HG03354 (cell line): ENCODE data around the gene PRKAR2A.
A peak's percentile ranks its signal among the peaks of the same experiment; 100 is the strongest.
"Not testable (repeated sequence)": the region's sequence is repeated elsewhere in the genome, so short reads cannot be mapped to it uniquely, and the experiment has no call there.

Source experiments
- ATAC-seq: cut with Tn5 transposase; IDR thresholded peaks from one replicate; pipeline ENCODE4 v1.9.1; 2021; ENCODE audit warnings: mild to moderate bottlenecking; ENCODE audit not compliant: unreplicated experiment, poor library complexity, severe bottlenecking

PRKAR2A gene

DNA sequence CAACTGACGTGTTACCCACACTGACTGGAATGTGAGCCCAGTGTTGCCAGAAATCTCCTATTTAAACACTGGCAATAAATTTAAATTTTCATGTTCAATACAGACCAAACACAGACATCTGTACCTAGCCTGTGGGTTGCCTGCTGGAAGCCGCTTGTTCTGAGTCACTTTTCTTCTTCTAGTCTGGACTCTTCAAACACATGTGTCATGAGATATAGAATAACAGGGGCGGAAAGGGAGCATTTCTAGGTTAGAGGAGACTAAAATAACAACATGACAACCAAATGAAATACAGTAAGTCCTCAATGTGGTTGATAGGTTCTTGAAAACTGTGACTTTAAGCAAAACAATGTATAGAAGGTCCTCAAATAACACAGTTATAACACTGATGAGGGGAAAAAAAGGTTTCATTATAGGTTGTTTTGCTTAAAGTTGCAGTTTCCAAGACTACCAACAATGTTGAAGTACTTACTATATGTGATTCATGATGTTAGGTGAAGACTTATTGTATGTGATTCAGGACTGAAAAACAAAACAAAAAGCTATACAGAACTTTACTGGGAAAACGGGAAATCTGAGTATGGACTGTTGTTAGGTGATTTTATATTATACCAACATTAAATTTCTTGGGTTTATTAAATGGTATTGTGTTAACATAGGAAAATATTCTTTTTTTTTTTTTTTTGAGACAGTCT lies 63.1 kb downstream of the PRKAR2A start:
- no peak for ATAC-seq

DNA sequence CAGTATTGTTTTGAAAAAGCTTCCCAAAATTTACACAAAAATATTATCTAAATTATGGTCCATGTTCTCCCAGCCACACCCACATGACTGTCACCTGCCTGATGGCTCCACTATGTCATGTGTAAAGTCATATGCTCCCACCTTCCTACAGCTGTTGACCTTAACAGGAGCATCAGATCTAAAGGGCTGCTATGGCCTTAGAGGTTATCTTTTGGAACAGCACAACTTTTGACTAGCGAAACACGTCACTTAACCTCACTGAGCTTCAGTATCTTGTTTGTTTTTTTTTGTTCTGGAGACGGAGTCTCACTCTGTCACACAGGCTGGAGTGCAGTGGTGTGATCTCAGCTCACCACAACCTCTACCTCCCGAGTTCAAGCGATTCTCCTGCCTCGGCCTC lies 64.4 kb downstream of the PRKAR2A start:
- ATAC-seq, result no peak

DNA sequence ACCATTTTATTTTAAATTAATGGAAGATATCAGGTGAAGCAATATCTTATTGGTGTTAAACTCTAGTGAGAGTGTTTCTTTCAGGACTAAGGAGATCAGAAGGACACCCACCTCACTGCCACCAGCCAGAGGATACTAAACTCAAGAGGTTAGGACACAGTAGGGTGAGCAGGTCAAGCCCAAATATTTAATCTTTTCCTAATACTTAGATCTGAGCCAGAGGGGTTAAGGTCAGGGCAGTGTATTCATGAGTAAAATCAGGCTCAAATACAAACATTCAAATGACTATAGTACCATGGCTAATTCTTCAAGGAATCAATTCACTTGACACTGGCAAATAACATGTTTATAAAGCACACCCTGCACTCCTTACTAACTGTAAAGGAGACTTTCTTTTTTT lies 65.6 kb downstream of the PRKAR2A start:
- ATAC-seq, result no peak

DNA sequence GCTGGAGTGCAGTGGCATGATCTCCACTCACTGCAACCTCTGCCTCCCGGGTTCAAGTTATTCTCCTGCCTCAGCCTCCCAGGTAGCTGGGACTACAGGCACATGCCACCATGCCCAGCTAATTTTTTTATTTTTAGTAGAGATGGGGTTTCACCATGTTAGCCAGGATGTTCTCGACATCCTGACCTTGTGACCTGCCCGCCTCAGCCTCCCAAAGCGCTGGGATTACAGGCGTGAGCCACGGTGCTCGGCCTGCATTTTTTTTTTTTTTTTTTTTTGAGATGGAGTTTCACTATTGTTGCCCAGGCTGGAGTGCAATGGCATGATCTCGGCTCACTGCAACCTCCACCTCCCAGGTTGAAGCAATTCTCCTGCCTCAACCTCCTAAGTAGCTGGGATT lies 69.1 kb downstream of the PRKAR2A start:
- not testable (repeated sequence) for ATAC-seq

DNA sequence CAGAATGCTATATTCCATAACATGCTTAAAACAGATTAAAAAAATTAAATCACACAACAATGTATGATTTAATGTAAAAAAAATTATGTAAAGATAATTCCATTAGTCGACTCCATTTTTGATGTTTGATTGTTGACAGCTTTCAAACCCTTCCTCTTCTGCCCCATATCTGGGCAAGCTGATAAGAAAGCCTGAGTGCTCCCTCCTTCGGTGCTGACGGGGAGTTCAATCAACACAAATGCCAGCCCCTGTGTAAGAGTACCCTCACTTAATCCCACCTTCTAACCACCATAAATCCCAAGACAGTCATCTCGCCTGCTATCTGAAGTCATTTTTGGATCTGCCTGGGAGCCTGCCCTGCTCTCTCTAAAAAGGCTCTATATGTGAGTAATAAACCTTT lies 70.8 kb downstream of the PRKAR2A start:
- ATAC-seq, result no peak

DNA sequence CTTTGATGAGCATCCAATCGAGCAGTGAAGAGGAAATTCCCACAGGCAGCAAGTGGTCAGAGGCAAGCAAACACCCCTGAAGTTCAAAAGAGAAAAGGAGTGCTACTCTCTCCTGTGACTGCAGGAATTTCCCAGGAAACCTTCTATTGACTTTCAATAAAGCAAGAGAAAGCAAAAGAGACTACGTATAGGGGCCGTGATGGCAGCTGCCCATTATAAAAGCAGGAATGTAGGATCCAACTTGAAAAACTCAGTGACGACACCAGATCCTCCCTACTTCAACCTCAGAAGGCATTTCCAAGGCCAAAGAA lies 77.5 kb downstream of the PRKAR2A start:
- ATAC-seq, result no peak

DNA sequence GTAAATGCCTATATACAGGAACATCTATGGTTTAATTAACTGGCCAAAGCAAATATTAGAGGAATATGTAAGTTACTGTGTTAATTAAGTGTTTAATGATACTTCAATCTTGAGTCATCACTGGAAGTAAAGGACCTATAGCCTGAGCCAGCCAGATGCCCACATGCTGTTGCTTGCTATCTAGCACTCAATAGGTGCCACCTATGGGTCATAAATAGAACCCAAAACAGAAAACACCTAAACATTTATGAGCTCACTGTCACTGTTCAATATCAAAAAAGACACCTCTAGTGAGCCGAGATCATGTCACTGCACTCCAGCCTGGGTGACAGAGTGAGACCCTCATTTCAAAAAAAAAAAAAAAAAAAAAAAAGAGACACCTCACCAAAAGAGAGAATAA lies 82.3 kb downstream of the PRKAR2A start:
- ATAC-seq, result no peak

DNA sequence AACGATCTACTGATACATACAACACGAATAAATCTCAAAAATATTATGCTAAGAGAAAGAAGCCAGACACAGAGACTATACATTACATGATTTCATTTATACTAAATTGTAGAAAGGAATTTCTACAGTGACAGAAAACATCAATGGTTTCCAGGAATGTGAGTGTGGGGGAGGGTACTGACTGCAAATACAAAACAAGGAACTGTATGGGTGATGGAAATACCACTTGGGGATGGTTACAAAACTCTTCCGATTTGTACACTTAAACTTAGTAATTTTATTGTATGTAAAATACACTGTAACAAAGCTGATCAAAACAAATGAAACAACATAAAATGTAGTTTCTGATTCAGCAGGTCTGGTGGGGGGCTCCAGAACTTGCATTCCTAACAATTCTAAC lies 84.9 kb downstream of the PRKAR2A start:
- ATAC-seq, result no peak

DNA sequence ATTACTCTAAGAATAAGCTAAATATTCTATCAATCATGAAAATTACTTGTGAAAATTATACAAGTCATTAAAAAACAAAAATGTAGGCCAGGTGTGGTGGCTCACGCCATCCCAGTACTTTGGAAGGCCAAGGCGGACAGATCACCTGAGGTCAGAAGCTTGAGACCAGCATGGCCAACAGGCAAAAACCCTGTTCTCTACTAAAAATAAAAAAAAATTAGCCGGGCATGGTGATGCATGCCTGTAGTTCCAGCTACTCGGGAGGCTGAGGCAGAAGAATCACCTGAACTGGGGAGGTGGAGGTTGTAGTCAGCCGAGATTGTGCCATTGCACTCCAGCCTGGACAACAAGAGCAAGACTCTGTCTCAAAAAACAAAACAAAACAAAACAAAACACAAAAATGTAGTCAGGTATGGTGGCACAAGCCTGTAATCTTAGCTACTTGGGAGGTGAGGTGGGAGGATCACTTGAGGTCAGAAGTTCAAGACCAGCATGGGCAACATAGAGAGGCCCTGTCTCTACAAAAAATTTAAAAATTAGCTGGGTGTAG lies 87.6 kb downstream of the PRKAR2A start:
- ATAC-seq, result not testable (repeated sequence)

DNA sequence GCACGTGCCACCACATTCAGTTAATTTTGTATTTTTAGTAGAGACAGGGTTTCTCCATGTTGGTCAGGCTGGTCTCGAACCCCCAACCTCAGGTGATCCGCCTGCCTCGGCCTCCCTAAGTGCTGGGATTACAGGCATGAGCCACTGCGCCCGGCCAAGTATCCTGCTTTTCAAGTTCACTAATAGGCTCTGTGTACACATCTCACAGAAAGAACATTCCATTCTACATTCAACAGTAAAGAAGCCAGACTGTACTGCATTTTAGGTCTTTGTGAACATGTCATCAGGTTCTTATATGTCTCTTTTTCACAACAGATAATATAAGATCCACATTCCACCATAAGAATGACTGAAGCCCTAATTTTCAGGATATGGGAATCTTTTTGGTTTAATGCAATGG lies 88.1 kb downstream of the PRKAR2A start:
- ATAC-seq, result not testable (repeated sequence)

DNA sequence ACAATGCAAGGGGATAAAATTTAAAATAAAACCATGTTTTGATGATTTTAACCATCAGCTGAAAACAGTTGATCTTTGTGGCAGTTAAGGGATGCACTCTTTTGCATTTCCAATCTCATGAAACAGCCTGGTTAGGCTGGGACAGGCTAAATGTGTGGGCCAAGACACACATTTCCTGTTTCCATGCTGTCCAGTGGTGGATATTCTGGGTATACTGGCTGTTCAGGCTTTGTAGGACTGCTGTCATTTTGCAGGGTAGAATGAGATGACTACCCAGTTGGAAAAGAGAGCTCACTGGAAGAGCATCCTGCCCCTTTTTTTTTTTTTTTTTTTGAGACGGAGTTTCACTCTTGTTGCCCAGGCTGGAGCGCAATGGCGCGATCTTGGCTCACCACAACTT lies 88.6 kb downstream of the PRKAR2A start:
- ATAC-seq, result no peak

DNA sequence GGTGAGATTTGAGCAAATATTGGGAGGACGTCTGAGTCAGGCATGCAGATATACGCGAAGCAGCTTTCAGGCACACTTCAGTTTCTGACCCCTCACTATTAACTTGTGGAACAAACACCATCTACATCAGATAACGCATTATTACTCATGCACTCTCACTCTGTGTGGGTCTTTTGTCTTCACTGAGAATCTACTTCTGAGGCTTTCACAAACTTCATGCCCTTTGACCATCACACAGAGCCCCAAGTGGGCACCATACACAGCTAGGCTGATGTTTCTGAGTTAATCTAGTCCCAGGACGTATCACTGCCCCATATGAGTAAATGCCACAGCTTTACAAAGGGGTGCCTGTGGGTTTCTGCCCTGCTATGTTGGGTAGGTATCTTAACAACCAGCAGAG lies 91.0 kb downstream of the PRKAR2A start:
- ATAC-seq, result no peak

DNA sequence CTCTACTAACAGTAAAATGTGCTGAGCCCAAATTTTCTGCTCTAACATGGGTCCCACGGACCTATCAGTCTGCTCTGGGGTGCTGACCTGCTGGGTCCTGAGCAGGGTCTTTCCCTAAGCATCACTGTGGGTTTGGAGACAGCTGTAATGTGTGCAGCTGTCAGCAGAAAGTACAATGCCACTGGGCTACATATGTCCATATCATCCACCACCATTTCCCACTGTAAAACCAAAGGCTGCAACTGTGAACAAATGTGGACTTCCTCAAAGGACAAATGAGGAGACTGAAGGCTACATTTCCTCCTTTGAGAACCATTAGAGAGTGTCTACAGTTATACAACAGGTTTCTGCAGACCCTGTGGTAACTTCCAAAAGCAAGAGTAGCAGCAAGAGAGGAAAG lies 96.8 kb downstream of the PRKAR2A start:
- no peak for ATAC-seq

DNA sequence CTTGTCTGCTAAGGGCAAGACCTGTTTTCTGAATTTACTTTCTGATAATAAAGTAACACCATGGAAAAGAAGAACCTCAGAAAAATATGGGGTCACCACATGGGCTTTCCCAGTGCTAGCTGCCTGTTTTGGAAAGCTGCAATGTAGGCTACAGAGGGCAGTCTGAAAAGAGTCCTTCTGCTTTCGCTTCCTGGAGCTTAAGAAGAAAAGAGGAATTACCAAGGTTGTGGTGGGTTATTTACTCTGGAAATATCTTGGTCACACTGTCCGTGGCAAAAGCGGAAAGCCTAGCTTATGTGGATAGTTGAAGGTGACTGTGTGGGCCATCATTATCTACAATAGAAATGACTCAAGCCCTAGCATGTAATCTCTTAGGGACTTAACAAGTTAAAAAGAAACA lies 98.9 kb downstream of the PRKAR2A start:
- ATAC-seq, result no peak

DNA sequence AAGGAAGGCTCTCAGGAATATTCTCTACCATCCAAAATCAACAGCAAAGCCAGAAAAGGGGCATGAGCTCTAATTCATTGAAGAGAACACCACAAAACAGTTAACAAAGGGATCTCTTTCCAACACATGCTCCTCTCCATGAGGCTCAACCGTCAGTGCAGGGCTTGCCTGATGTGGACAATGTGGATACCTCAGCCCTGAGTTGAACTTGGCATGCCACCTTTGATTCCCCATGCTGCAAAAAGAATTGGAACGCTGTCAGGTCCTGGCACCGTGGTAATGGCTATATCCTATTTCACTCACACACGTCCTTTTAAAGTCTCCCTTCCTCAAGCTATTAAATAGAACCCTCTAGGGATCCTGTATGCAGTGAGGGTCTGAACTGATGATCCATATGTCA lies 100.0 kb downstream of the PRKAR2A start:
- ATAC-seq, result no peak

DNA sequence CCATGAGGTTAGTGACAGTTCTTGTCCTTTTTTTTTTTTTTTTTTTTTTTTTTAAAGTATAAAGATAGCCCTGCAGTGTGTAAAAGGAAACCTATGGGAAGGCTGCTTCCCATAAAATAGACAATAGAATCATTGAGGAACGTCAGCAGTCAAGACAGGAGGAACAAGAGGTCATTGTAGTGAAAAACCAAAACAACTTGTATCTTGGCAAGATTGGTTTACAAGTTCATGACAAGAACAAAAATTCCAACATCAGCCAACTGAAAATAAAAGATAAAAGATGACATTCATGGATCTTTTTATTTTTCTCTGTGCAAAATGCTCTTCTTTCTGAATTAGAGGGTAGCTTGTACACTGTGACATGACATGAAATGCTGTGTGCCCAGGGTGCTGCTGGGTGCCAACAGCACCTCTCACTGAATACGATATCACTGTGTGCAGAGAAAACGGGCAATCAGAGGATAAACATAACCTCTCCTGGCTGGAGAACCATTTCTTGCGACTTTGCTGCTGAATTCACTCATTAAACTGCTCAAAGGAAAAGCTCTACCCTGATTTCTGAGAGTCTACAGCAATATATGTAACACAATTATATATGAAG lies 100.6 kb downstream of the PRKAR2A start:
- no peak for ATAC-seq

DNA sequence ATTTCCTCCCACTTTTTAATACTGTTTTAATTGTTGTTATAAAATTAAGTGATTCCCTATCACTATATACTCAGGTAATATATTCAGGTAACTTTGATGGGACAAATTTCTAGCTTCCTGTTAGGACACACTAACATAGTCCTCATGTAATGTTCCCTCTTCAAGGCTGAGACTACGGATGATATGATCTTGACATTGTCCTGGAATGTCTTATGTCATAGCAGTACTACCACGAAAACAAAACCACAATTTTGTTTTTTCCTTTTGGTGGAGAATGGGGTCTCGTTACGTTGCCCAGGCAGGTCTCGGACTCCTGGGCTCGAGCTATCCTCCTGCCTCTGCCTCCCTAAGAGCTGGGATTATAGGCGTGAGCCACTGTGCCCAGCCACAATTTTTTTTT lies 103.9 kb downstream of the PRKAR2A start:
- ATAC-seq, result no peak

DNA sequence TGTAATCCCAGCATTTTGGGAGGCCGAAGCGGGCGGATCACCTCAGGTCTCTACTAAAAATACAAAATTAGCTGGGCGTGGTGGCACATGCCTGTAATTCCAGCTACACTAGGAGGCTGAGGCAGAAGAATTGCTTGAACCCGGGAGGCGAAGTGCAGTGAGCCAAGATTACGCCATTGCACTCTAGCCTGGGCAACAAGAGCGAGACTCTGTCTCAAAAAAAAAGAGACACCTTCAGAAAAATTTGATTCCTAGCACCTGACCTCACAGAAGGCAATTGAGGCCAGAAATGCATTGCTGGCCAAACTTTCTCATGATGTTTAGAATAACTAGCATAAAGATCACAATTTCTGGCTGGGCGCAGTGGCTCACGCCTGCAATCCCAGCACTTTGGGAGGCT lies 106.4 kb downstream of the PRKAR2A start:
- ATAC-seq, result not testable (repeated sequence)

DNA sequence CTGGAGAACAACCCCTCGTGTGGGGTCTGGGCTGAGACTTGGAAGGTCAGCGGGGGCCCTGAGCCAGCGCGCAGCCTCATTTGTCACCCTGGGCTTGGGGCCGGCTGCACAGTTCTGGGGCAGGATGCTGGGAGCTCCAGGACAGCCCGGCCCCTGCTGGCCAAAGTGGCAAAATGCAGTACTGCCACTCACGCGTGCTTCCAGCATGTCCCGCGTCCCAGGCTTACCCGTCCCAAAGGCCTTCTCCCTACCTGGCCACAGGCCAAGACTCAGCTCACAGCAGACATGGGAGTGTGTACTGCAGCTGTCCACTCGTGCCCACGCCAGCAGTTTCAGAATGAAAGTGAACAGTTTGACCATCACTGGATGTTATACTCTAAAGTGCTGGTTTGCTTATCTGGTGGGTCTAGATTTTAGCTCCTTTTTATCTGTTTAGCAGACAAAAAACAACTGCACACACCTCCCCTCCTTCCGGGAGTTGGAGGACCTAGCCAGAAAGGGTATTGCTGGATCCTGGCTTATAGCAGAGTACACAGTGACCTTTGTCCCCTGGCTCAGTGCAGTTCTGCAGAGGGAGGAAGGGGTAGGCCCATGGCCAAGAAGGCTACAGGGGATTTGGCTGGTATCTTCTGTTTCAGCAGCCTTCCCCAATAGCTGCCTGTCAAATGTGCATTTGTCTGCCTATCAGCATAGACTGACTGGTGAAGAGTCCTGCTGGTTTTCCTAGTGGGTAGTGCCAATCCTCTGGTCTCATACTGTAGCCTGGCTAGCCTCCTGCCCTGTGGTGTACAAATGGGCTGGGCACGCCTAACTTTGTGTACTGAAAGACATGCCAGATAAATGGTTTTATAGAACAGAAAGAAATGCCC lies 107.5 kb downstream of the PRKAR2A start:
- peak; percentile 68 for ATAC-seq

DNA sequence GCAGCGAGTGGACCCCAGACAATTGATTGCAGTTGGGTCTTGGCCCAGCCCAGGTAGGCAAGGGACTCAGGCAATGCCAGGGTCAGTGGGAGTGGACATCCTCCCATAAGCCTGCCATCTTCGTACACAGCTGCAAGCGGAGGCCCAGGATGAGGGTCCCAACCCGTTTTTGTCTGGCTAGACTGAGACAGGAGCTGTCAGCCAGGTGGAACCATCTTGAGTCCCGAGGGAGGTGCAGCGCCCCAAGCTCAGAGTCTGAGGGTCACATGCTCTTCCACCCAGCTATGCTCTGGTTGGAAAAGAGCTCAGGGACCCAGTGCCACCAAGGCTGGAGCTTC lies 108.1 kb downstream of the PRKAR2A start:
- peak; percentile 22 for ATAC-seq
